HAP-1 (cell line): ENCODE measurements around the gene TLR4.

Source experiments
- DNase-seq, 2 experiments: peaks; one replicate each; pipeline ENCODE4 v3.0.0-alpha.2; 2016 to 2020; ENCODE audit warnings: low spot score in 2 of 2
- H3K27me3 ChIP-seq: fragments of 250-450 bp; sonication (Bioruptor Pico); 2 replicates; pipeline ENCODE4 v1.5.1; 2020; ENCODE audit warnings: low read depth, mild to moderate bottlenecking, moderate library complexity
- H3K36me3 ChIP-seq: fragments of 250-450 bp; sonication (Bioruptor Pico); replicated peaks from 2 replicates; pipeline ENCODE4 v1.5.1; 2020; ENCODE audit warnings: mild to moderate bottlenecking
- H3K4me1 ChIP-seq: fragments of 250-450 bp; sonication (Bioruptor Pico); 2 replicates; pipeline ENCODE4 v1.5.1; 2020; ENCODE audit warnings: mild to moderate bottlenecking
- H3K4me3 ChIP-seq: fragments of 250-450 bp; sonication (Bioruptor Pico); 2 replicates; pipeline ENCODE4 v1.5.1; 2020; ENCODE audit warnings: mild to moderate bottlenecking, moderate library complexity
- H3K9me3 ChIP-seq: fragments of 250-450 bp; sonication (Bioruptor Pico); 2 replicates; pipeline ENCODE4 v1.5.1; 2020; ENCODE audit warnings: mild to moderate bottlenecking, moderate library complexity
- in situ Hi-C: fragments of 300-500 bp; cut with MboI; formaldehyde crosslinking; loops from 3 replicates; pipeline ENCODE4 v1.14.3; 2020; ENCODE audit warnings: low sequenced_read_pairs, inconsistent platforms, mixed read lengths

The TLR4 gene

GRCh38 chr9:117742131-117742530, 37.9 kb downstream of the TLR4 start:
- in situ Hi-C loops, result no loop called here
- H3K9me3 ChIP-seq, result no peaks in the 10 kb centered on the region
- no peak overlapping the region for H3K4me3 ChIP-seq
- no peaks in the 10 kb centered on the region for H3K36me3 ChIP-seq
- H3K27me3 ChIP-seq, result peaks cover 34% of the 10 kb centered on the region
- H3K4me1 ChIP-seq, result no peaks in the 10 kb centered on the region
- no peak for DNase-seq

DNA sequence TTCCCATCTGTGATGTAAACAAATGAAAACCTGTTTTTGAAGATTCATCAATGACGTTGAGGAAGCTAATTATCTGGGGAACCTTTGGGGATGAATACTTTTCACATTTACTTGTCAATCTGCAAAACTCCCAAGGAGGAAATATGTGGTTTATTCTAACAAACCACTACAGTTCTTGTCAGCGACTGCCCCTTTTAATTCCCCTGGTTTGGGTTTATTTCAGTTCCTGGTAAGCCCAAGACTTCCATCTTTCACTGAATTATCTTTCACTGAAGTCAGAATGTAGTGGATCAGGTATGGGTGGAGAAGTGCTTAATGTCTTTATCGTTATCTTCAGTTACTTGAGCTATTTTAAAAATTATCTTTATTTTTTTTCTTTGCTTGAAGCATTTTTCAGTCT, 40.2 kb downstream of the TLR4 start:
- peaks cover 34% of the 10 kb centered on the region for H3K27me3 ChIP-seq
- H3K4me3 ChIP-seq, result no peak overlapping the region
- no peaks in the 10 kb centered on the region for H3K36me3 ChIP-seq

DNA sequence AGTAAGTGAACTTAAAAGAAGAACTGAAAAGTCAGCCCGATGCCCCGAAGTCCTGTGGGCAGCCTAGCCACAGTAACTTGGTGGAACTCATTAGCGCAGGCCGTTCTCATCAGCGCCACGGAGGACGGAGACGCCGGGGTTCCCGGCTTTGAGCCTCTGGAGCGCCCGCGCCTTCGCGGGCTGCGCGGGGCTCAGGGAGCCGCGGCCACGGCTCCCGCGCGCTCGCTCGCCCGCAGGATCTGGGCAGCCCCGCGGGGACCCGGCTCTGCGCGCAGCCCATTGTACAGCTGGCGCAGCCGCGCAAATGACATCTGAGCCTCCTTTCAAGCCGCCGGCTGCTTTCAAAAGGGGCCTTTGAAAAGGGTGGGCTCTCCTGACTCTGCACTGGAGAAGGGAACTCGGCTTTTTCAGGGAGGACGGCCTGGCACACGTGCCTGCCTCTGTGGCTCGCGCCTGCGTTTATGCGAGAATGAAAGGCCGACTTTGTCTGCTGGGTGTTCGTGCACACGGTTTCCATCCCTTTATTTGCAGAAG, 40.7 kb downstream of the TLR4 start:
- DNase-seq, result no peak
- in situ Hi-C loops, result no loop called here
- H3K4me1 ChIP-seq, result no peaks in the 10 kb centered on the region
- no peaks in the 10 kb centered on the region for H3K36me3 ChIP-seq
- H3K4me3 ChIP-seq, result no peak overlapping the region
- peaks cover 34% of the 10 kb centered on the region for H3K27me3 ChIP-seq
- no peaks in the 10 kb centered on the region for H3K9me3 ChIP-seq

More for the DNA sequence above, 40.2 kb downstream of the TLR4 start:
- Histone ChIP-seq H3K9me3 (no peaks in the 10 kb centered on the region), H3K4me1 (no peaks in the 10 kb centered on the region)
- in situ Hi-C loops, result no loop called here
- no peak for DNase-seq

DNA sequence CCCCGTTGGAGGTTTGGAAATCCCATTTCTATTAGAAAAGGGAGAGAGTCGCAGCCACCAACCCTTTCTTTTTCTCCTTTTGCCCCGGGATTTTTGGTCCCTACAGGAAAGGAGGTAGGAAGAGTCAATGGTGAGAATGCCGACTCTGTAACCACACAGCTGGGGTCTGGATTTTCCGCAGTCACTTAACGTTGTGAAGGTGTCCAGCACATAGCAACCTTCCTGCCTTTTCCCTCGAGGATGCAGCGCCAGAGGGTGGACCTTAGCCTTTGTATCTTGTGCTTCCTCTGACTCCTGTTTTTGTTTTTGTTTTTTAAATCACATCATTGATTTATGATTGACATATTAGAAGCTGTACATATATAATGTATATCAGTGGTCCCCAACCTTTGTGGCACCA, 41.4 kb downstream of the TLR4 start:
- Histone ChIP-seq H3K9me3 (no peaks in the 10 kb centered on the region), H3K27me3 (peaks cover 34% of the 10 kb centered on the region), H3K36me3 (no peaks in the 10 kb centered on the region), H3K4me1 (no peaks in the 10 kb centered on the region), H3K4me3 (no peak overlapping the region)
- no peak for DNase-seq
- in situ Hi-C loops, result no loop called here

DNA sequence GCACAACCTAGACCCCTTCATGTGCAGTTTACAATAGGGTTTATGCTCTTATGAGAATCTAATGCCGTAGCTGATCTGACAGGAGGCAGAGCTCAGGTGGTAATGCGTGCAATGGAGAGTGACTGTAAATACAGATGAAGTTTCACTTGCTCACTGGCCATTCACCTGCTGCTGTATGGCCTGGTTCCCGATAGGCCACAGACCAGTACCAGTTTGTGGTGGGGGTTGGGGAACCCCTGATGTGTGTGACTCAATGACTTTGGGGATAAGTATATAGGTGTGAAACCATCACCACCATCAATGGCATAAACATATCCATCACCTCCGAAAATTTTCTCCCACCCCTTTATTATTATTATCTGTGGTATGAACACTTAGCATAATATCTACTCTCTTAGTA, 42.1 kb downstream of the TLR4 start:
- in situ Hi-C loops, result no loop called here
- H3K4me1 ChIP-seq, result no peaks in the 10 kb centered on the region
- no peaks in the 10 kb centered on the region for H3K9me3 ChIP-seq
- H3K4me3 ChIP-seq, result no peak overlapping the region
- peaks cover 34% of the 10 kb centered on the region for H3K27me3 ChIP-seq
- DNase-seq, result no peak
- H3K36me3 ChIP-seq, result no peaks in the 10 kb centered on the region

GRCh38 chr9:117747386-117747970, 43.3 kb downstream of the TLR4 start:
- Histone ChIP-seq H3K9me3 (no peaks in the 10 kb centered on the region), H3K27me3 (peaks cover 34% of the 10 kb centered on the region), H3K4me3 (no peak overlapping the region), H3K36me3 (no peaks in the 10 kb centered on the region), H3K4me1 (no peaks in the 10 kb centered on the region)
- no peak for DNase-seq
- in situ Hi-C loops, result no loop called here

GRCh38 chr9:117750401-117750800, 46.2 kb downstream of the TLR4 start:
- Histone ChIP-seq H3K27me3 (peaks cover 13% of the 10 kb centered on the region), H3K4me1 (no peaks in the 10 kb centered on the region), H3K9me3 (no peaks in the 10 kb centered on the region), H3K36me3 (no peaks in the 10 kb centered on the region), H3K4me3 (no peak overlapping the region)
- in situ Hi-C loops, result no loop called here
- DNase-seq, result no peak

DNA sequence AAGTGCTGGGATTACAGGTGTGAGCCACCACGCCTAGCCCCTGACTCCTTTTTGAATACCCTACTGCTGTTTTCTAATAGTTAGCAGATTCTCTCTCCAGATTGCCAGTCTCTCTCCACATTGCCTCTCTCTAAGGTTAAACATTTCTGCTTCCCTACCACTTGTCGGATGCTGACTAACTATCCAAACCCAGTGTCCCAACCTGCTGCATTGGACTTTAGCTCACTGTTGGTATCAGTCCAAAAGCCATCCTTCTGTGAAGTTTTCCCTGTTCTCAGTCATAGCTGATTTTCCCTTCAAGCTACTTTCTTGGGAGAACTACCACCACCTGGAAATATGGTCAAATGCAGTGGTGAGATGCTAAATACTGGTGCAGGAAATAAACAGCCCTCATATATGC, 48.7 kb downstream of the TLR4 start:
- Histone ChIP-seq H3K36me3 (no peaks in the 10 kb centered on the region), H3K4me1 (no peaks in the 10 kb centered on the region), H3K27me3 (no peaks in the 10 kb centered on the region), H3K4me3 (no peak overlapping the region), H3K9me3 (no peaks in the 10 kb centered on the region)
- no peak for DNase-seq
- in situ Hi-C loops, result no loop called here

- DNase-seq, result no peak
- H3K9me3 ChIP-seq, result no peaks in the 10 kb centered on the region
- H3K27me3 ChIP-seq, result no peaks in the 10 kb centered on the region
- H3K4me1 ChIP-seq, result no peaks in the 10 kb centered on the region
- no peak overlapping the region for H3K4me3 ChIP-seq
- H3K36me3 ChIP-seq, result no peaks in the 10 kb centered on the region
- in situ Hi-C loops, result no loop called here
Observed at GRCh38 chr9:117757561-117758190, 53.5 kb downstream of the TLR4 start.

DNA sequence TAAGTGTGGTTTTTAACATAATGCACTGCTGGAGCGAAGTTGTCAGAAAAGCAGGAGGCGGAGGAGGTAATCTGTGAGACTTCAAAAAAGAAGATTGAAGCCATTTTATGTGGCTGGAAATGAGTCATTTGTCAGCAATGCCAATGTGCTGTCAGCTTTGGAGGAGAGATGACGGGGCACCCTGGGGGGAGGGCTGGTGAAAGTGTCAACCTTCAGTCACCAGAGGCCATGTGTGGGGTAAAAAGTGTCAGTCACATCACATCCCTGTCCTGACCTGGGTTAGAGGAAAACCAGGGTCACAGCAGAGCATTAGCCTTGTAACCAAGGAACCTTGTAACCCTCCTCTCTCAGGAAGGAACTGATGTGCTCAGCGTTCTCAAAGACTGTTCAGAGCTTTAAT, 59.1 kb downstream of the TLR4 start:
- DNase-seq, result no peak
- no peaks in the 10 kb centered on the region for H3K9me3 ChIP-seq
- in situ Hi-C loops, result no loop called here

DNA sequence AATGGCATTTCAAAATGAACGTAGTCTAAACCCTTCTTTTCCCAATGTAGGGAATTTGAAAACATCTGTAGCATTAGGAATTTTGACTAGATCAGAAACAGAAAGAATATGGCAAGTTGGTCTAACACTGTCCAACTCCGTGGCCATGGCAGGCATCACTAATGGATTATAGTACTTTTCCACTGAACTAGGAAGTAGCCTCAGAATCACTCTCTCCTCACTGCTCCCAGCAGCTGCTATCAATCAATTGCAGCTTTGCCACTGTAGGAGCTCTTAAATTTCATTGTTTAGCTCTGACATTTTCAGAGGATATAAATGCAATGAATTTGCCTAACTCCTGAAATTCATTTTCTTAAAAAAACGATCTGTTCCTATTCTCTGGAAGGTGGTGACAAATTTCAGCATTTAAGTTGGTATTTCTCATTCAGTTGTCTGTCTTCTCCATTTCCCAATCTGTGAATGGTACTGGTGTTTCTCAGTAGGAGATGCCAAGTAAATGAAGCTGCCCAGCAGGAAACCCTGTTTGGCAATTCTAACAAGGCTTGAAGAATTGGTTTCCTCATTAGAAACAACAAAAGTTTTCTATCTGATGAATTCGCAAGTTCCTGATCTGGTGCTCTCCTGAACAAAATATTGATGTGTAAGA, 64.7 kb downstream of the TLR4 start:
- Histone ChIP-seq H3K36me3 (no peaks in the 10 kb centered on the region), H3K4me1 (no peaks in the 10 kb centered on the region), H3K4me3 (no peak overlapping the region), H3K9me3 (no peaks in the 10 kb centered on the region), H3K27me3 (no peaks in the 10 kb centered on the region)
- in situ Hi-C loops, result no loop called here
- no peak for DNase-seq

More for the DNA sequence above, 59.1 kb downstream of the TLR4 start:
- Histone ChIP-seq H3K36me3 (no peaks in the 10 kb centered on the region), H3K4me1 (no peaks in the 10 kb centered on the region), H3K4me3 (no peak overlapping the region), H3K27me3 (no peaks in the 10 kb centered on the region)

GRCh38 chr9:117771136-117771535, 66.9 kb downstream of the TLR4 start:
- no peaks in the 10 kb centered on the region for H3K9me3 ChIP-seq
- in situ Hi-C loops, result no loop called here
- no peak for DNase-seq

DNA sequence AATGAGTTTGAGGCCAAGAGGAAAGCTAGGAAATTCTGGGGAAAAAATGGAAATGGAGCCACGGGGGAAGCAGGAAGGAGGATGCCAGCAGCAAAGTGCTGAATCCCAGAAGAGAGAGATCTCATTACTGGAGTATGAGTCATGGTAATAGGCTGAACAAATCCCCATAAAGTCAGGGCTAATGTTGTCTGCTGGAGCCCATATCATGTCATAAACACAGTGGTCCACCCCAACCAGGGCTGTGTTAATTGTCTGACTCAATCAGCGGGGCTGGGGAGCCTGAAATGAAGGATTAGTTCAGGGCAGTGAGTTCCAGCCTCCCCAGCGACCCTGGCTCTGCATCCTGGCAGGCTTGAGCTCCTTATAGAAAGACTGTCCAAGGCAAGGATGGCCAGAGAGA, 68.8 kb downstream of the TLR4 start:
- no peak overlapping the region for H3K4me3 ChIP-seq
- H3K4me1 ChIP-seq, result no peaks in the 10 kb centered on the region
- no peak for DNase-seq
- H3K9me3 ChIP-seq, result no peaks in the 10 kb centered on the region
- no peaks in the 10 kb centered on the region for H3K27me3 ChIP-seq
- no peaks in the 10 kb centered on the region for H3K36me3 ChIP-seq
- in situ Hi-C loops, result no loop called here

More at GRCh38 chr9:117771136-117771535, 66.9 kb downstream of the TLR4 start:
- Histone ChIP-seq H3K4me3 (no peak overlapping the region), H3K27me3 (no peaks in the 10 kb centered on the region), H3K36me3 (no peaks in the 10 kb centered on the region), H3K4me1 (no peaks in the 10 kb centered on the region)
